Natural killer cell (primary cell): ENCODE data around the gene PIK3C2G. TPM values are rescaled to one million over a fixed set of nuclear protein-coding genes. Genes with fewer than 3 reads are reported as not detected.

Experiments used
- ATAC-seq, 3 donors: fragments of 150-1000 bp in 2 of 3; fragments of 200-7000 bp in 1 of 3; cut with Tn5 transposase; 1 replicate in 1 of 3; 2 replicates in 2 of 3; pipeline ENCODE4 v1.10.0; 2021; ENCODE audit warnings: mild to moderate bottlenecking in 2 of 3, moderate library complexity in 2 of 3
- DNase-seq, 2 donors: peaks; one replicate each; pipeline versions ENCODE4 v3.0.0 to v3.0.0-alpha.2; 2013 to 2021; ENCODE audit warnings: mixed read lengths in 1 of 2
- H3K27ac ChIP-seq: one replicate; pipeline ENCODE4 v1.5.1; 2013; ENCODE audit warnings: mild to moderate bottlenecking, low read length
- H3K27me3 ChIP-seq: one replicate; pipeline ENCODE4 v1.6.1; 2013; ENCODE audit warnings: low read length; ENCODE audit not compliant: control insufficient read depth, insufficient read depth
- H3K36me3 ChIP-seq: one replicate; pipeline ENCODE4 v1.6.1; 2013; ENCODE audit warnings: low read length; ENCODE audit not compliant: control insufficient read depth, insufficient read depth
- H3K4me1 ChIP-seq: one replicate; pipeline ENCODE4 v1.6.1; 2013; ENCODE audit warnings: low read length; ENCODE audit not compliant: control insufficient read depth, insufficient read depth
- H3K4me3 ChIP-seq: one replicate; pipeline ENCODE4 v1.5.1; 2013; ENCODE audit warnings: low read length
- H3K9me3 ChIP-seq: one replicate; pipeline ENCODE4 v1.6.1; 2013; ENCODE audit warnings: low read length; ENCODE audit not compliant: control insufficient read depth, insufficient read depth
- H3K27ac Mint-ChIP-seq, 2 donors: one replicate each; pipeline ENCODE4 v1.8.0; 2022; ENCODE audit warnings: mild to moderate bottlenecking in 2 of 2, mixed read lengths in 2 of 2, moderate library complexity in 1 of 2
- H3K27me3 Mint-ChIP-seq, 2 donors: one replicate each; pipeline ENCODE4 v1.8.0; 2022; ENCODE audit warnings: low read depth in 2 of 2, mixed read lengths in 2 of 2
- H3K36me3 Mint-ChIP-seq: one replicate; pipeline ENCODE4 v1.8.0; 2022; ENCODE audit warnings: mixed read lengths
- H3K4me1 Mint-ChIP-seq, 2 donors: one replicate each; pipeline ENCODE4 v1.8.0; 2022; ENCODE audit warnings: mixed read lengths in 2 of 2
- H3K4me3 Mint-ChIP-seq: one replicate; pipeline ENCODE4 v1.8.0; 2022; ENCODE audit warnings: mild to moderate bottlenecking, moderate library complexity, mixed read lengths
- H3K9me3 Mint-ChIP-seq, 2 donors: one replicate each; pipeline ENCODE4 v1.8.0; 2022; ENCODE audit warnings: mixed read lengths in 2 of 2
- CTCF ChIP-seq: fragments of 200-600 bp; IDR thresholded peaks from one replicate; pipeline ENCODE4 v1.8.0; 2022; ENCODE audit warnings: antibody characterized with exemption
- WGBS: methylation state at CpG from one replicate; pipeline ENCODE4 v1.1.7; 2013; ENCODE audit warnings: missing lambda C conversion rate; ENCODE audit not compliant: insufficient coverage; 5-methylcytosine and 5-hydroxymethylcytosine counted together
- intact Hi-C: fragments of 100-400 bp; cut with micrococcal nuclease; formaldehyde crosslinking; loops from one replicate; pipeline ENCODE4 v1.14.2; 2022
- total RNA-seq, 4 donors: library from RNA; stranded (reverse); fragments of 120-200 nt in 1 of 4; gene quantifications; one replicate each; pipeline versions ENCODE4 v1.2.3 to v1.2.4, GENCODE V29; 2013 to 2022

Gene PIK3C2G
- total RNA-seq, 3 donors from 2014 or later (not counting 1 experiment from before 2014, with no cell fraction given): not detected

GRCh38 chr12:18552829-18553228, 291.5 kb downstream of the PIK3C2G start:
- no peaks in the 10 kb centered on the region for H3K36me3 Mint-ChIP-seq
- 92% methylated on average over 5 of the region's 5 CpGs for WGBS
- no peak for DNase-seq
- Histone ChIP-seq H3K9me3 (no peaks in the 10 kb centered on the region), H3K27me3 (no peaks in the 10 kb centered on the region), H3K4me1 (no peaks in the 10 kb centered on the region), H3K36me3 (no peaks in the 10 kb centered on the region), H3K27ac (no peak overlapping the region), H3K4me3 (no peak overlapping the region)
- intact Hi-C loops: no loop called here
- no peaks in the 10 kb centered on the region for H3K4me1 Mint-ChIP-seq
- no peak for ATAC-seq
- no peak overlapping the region for H3K27ac Mint-ChIP-seq
- peaks cover 5 to 6% of the 10 kb centered on the region in 2 donors for H3K9me3 Mint-ChIP-seq
- no peak for TF ChIP-seq CTCF
- H3K27me3 Mint-ChIP-seq: no peaks in the 10 kb centered on the region
- H3K4me3 Mint-ChIP-seq: no peak overlapping the region

- no peak overlapping the region for H3K27ac Mint-ChIP-seq
- no peaks in the 10 kb centered on the region for H3K27me3 Mint-ChIP-seq
- H3K4me1 Mint-ChIP-seq: no peaks in the 10 kb centered on the region
- no peak overlapping the region for H3K4me3 Mint-ChIP-seq
- WGBS: 70% methylated on average over 1 of the region's 2 CpGs
- Histone ChIP-seq H3K27ac (no peak overlapping the region), H3K4me3 (no peak overlapping the region), H3K4me1 (no peaks in the 10 kb centered on the region), H3K27me3 (no peaks in the 10 kb centered on the region), H3K9me3 (peaks cover 3% of the 10 kb centered on the region), H3K36me3 (no peaks in the 10 kb centered on the region)
- peaks cover 7% of the 10 kb centered on the region in 2 donors for H3K9me3 Mint-ChIP-seq
- no peak for ATAC-seq
- no peak for DNase-seq
- intact Hi-C loops: no loop called here
- no peak for TF ChIP-seq CTCF
- peaks cover 8% of the 10 kb centered on the region for H3K36me3 Mint-ChIP-seq
Measured at GRCh38 chr12:18556161-18556560, 294.8 kb downstream of the PIK3C2G start.

GRCh38 chr12:18559242-18559641, 297.9 kb downstream of the PIK3C2G start:
- intact Hi-C loops: no loop called here
- no peaks in the 10 kb centered on the region for H3K27me3 ChIP-seq
- H3K27ac ChIP-seq: no peak overlapping the region
- peaks cover 3% of the 10 kb centered on the region for H3K9me3 ChIP-seq
- no peaks in the 10 kb centered on the region for H3K4me1 ChIP-seq
- H3K36me3 ChIP-seq: no peaks in the 10 kb centered on the region
- H3K27me3 Mint-ChIP-seq: no peaks in the 10 kb centered on the region
- H3K36me3 Mint-ChIP-seq: peaks cover 8% of the 10 kb centered on the region
- DNase-seq: no peak
- ATAC-seq: no peak
- no peak overlapping the region for H3K4me3 ChIP-seq
- 11% methylated on average over 1 of the region's 1 CpG for WGBS
- peaks cover 7 to 8% of the 10 kb centered on the region in 2 donors for H3K9me3 Mint-ChIP-seq
- H3K4me1 Mint-ChIP-seq: no peaks in the 10 kb centered on the region
- H3K27ac Mint-ChIP-seq: no peak overlapping the region
- no peak overlapping the region for H3K4me3 Mint-ChIP-seq
- no peak for TF ChIP-seq CTCF

GRCh38 chr12:18562531-18562930, 301.2 kb downstream of the PIK3C2G start:
- DNase-seq (no peak), ATAC-seq (no peak)
- no peak overlapping the region for H3K4me3 Mint-ChIP-seq
- H3K4me3 ChIP-seq: no peak overlapping the region
- no peaks in the 10 kb centered on the region for H3K36me3 ChIP-seq
- H3K27ac ChIP-seq: no peak overlapping the region
- intact Hi-C loops: no loop called here
- peaks cover 8% of the 10 kb centered on the region for H3K36me3 Mint-ChIP-seq
- peaks cover 6 to 7% of the 10 kb centered on the region in 2 donors for H3K9me3 Mint-ChIP-seq
- no peak for TF ChIP-seq CTCF
- H3K27me3 ChIP-seq: no peaks in the 10 kb centered on the region
- H3K9me3 ChIP-seq: peaks cover 3% of the 10 kb centered on the region
- no peaks in the 10 kb centered on the region for H3K27me3 Mint-ChIP-seq
- WGBS: 88% methylated on average over 3 of the region's 4 CpGs
- no peaks in the 10 kb centered on the region for H3K4me1 Mint-ChIP-seq
- no peaks in the 10 kb centered on the region for H3K4me1 ChIP-seq
- no peak overlapping the region for H3K27ac Mint-ChIP-seq
